ENCODE results near the gene PPARD. TPM values are rescaled to one million over a fixed set of nuclear protein-coding genes. Genes with fewer than 3 reads are reported as not detected.

PPARD gene
- polyA plus RNA-seq (2013, experiment 1 of 2): 25.3 TPM
- polyA plus RNA-seq (2013, experiment 2 of 2): 24.6 TPM

DNA sequence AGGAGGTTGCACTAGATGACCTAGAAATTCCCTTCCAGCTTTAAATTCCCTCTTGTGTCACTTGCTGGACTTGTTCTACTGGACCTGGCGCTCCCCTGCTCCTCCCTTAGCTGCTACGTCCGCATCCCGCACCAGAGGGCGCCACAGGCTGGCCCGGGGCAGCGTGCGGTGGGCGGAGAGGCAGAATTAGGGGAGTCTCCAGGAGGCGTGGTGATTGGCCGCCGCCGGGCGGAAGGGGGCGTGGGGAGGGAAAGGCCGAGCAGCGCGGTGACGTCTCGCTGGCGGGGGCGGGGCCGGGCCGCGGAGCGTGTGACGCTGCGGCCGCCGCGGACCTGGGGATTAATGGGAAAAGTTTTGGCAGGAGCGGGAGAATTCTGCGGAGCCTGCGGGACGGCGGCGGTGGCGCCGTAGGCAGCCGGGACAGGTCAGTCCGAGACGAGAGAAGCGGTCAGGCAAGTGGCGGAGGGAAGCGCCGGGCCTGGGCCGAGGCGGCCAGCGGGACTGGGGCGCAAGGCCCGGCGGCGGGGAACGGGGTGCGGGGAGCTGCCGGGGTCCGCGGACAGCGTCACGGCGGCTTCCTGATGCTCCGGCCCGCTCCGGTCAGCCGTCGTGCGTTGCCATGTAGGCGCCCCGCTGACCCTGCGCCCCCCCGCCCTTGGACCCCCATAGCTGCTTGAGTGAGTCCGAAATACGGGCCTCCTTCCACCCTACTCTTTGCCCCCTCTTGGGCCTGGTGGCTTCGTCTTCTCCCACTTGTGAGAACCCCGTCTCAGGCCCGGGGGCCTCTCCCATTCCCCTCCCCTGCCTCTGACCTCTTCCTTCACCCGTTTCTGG is at the start of gene PPARD:
Gene PPARD, plus strand, starts transcription at position 301 of the 834 bp plus-strand sequence. CDS start 68,530 bp downstream, outside the sequence.
- Histone ChIP-seq H3K14ac (ENCODE audit: low read length in 2 of 2) (peak within 1 kb of the TSS; percentile 67 to 98), H2BK12ac (ENCODE audit: low read length in 2 of 2) (peak within 1 kb of the TSS in 1 of 2 experiments; percentile 71), H4K91ac (ENCODE audit: low read length) (no peak within 1 kb of the TSS), H3K36me3 (ENCODE audit: control insufficient read depth in 1 of 2, insufficient read depth in 2 of 2, low read depth in 1 of 2, low read length in 2 of 2) (peaks cover 11 to 23% of the 10 kb centered on the region in 2 experiments), H3K18ac (ENCODE audit: low read depth in 1 of 2, low read length in 2 of 2) (peak within 1 kb of the TSS; percentile 45 to 90), H2BK120ac (ENCODE audit: low read depth, low read length) (peak within 1 kb of the TSS; percentile 29), H2AFZ (ENCODE audit: low read depth, low read length) (peak within 1 kb of the TSS; percentile 97), H3K4me1 (ENCODE audit: control insufficient read depth, insufficient read depth, low read depth, low read length) (peaks cover 6% of the 10 kb centered on the region), H2BK15ac (ENCODE audit: low read depth, poor library complexity, severe bottlenecking) (peak within 1 kb of the TSS; percentile 60), H2AK5ac (ENCODE audit: low read length, severe bottlenecking) (no peak within 1 kb of the TSS), H3K4me2 (ENCODE audit: low read length, poor library complexity, severe bottlenecking) (peak within 1 kb of the TSS; percentile 98), H3K23ac (ENCODE audit: low read length in 2 of 2) (peak within 1 kb of the TSS; percentile 34 to 87), H3K79me1 (replicated peaks; ENCODE audit: low read length, poor library complexity, severe bottlenecking) (peaks cover 37% of the 10 kb centered on the region), H3K9ac (ENCODE audit: low read length) (peak within 1 kb of the TSS; percentile 94), H2BK5ac (ENCODE audit: low read depth, low read length, poor library complexity, severe bottlenecking) (no peak within 1 kb of the TSS), H3K27me3 (ENCODE audit: control insufficient read depth in 1 of 2, insufficient read depth in 1 of 2, low read length in 2 of 2) (peaks cover 0 to 5% of the 10 kb centered on the region in 2 experiments), H4K8ac (ENCODE audit: low read length) (peak within 1 kb of the TSS; percentile 76), H3K27ac (ENCODE audit: low read length, poor library complexity, severe bottlenecking) (no peak within 1 kb of the TSS), H3K4me3 (ENCODE audit: insufficient read depth in 1 of 2, low read depth in 1 of 2, low read length in 2 of 2) (peak within 1 kb of the TSS; percentile 88 to 93), H3K4ac (ENCODE audit: low read depth in 1 of 2, low read length in 2 of 2) (peak within 1 kb of the TSS in 1 of 2 experiments; percentile 92), H3K9me3 (ENCODE audit: control insufficient read depth, low read length) (no peaks in the 10 kb centered on the region)
- peak; percentile 94 for DNase-seq
- WGBS: under 1% methylated on average over 69 of the region's 77 CpGs

DNA sequence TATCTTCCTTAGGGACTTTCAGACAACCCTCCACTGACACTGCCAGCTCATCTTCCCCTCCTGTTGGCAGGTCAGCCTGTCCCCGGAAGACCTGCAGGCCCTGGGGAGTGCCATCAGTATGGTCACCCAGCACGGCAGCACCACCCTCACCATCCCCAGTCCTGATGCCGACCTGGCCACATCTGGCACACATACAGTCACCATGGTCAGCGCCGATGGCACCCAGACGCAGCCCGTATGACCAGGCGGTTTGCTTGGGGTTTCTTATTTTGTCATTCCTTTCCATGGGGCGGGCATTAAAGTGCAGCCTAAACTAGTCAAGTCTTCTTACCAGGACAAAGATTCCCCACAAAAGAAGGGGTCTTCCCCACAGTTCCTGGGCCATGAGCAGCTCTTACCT is 48.7 kb upstream of the PPARD start:
- H2BK12ac ChIP-seq (ENCODE audit: low read length in 2 of 2): no peak overlapping the region

GRCh38 chr6:35294308-35294945 is 47.9 kb upstream of the PPARD start:
- H2BK5ac ChIP-seq (ENCODE audit: low read depth, low read length, poor library complexity, severe bottlenecking): no peak overlapping the region
- H3K9me3 ChIP-seq (ENCODE audit: control insufficient read depth, low read length): no peaks in the 10 kb centered on the region
- peaks cover 9% of the 10 kb centered on the region for H3K4me1 ChIP-seq (ENCODE audit: control insufficient read depth, insufficient read depth, low read depth, low read length)
- H3K18ac ChIP-seq (ENCODE audit: low read depth in 1 of 2, low read length in 2 of 2): no peak overlapping the region
- H2BK120ac ChIP-seq (ENCODE audit: low read depth, low read length): no peak overlapping the region
- no peak overlapping the region for H3K27ac ChIP-seq (ENCODE audit: low read length, poor library complexity, severe bottlenecking)
- H4K91ac ChIP-seq (ENCODE audit: low read length): no peak overlapping the region
- H3K79me1 ChIP-seq (replicated peaks; ENCODE audit: low read length, poor library complexity, severe bottlenecking): no peaks in the 10 kb centered on the region
- H2BK15ac ChIP-seq (ENCODE audit: low read depth, poor library complexity, severe bottlenecking): no peak overlapping the region
- H3K4me3 ChIP-seq (ENCODE audit: insufficient read depth in 1 of 2, low read depth in 1 of 2, low read length in 2 of 2): no peak overlapping the region
- no peak overlapping the region for H3K4ac ChIP-seq (ENCODE audit: low read depth in 1 of 2, low read length in 2 of 2)
- H3K27me3 ChIP-seq (ENCODE audit: control insufficient read depth in 1 of 2, insufficient read depth in 1 of 2, low read length in 2 of 2): no peaks in the 10 kb centered on the region
- DNase-seq: peak; percentile 38
- 60% methylated on average over 9 of the region's 10 CpGs for WGBS
- H3K14ac ChIP-seq (ENCODE audit: low read length in 2 of 2): no peak overlapping the region
- no peak overlapping the region for H3K23ac ChIP-seq (ENCODE audit: low read length in 2 of 2)
- no peak overlapping the region for H4K8ac ChIP-seq (ENCODE audit: low read length)
- no peak overlapping the region for H3K9ac ChIP-seq (ENCODE audit: low read length)
- no peak overlapping the region for H2AFZ ChIP-seq (ENCODE audit: low read depth, low read length)
- H3K4me2 ChIP-seq (ENCODE audit: low read length, poor library complexity, severe bottlenecking): no peak overlapping the region
- no peak overlapping the region for H2AK5ac ChIP-seq (ENCODE audit: low read length, severe bottlenecking)
- no peak overlapping the region for H2BK12ac ChIP-seq (ENCODE audit: low read length in 2 of 2)
- peaks cover 63 to 70% of the 10 kb centered on the region in 2 experiments for H3K36me3 ChIP-seq (ENCODE audit: control insufficient read depth in 1 of 2, insufficient read depth in 2 of 2, low read depth in 1 of 2, low read length in 2 of 2)

More for the DNA sequence above, 48.7 kb upstream of the PPARD start:
- Histone ChIP-seq H3K79me1 (replicated peaks; ENCODE audit: low read length, poor library complexity, severe bottlenecking) (no peaks in the 10 kb centered on the region), H2AK5ac (ENCODE audit: low read length, severe bottlenecking) (no peak overlapping the region), H3K9ac (ENCODE audit: low read length) (no peak overlapping the region), H3K4me2 (ENCODE audit: low read length, poor library complexity, severe bottlenecking) (no peak overlapping the region), H2BK5ac (ENCODE audit: low read depth, low read length, poor library complexity, severe bottlenecking) (no peak overlapping the region), H3K4me1 (ENCODE audit: control insufficient read depth, insufficient read depth, low read depth, low read length) (peaks cover 10% of the 10 kb centered on the region), H3K27ac (ENCODE audit: low read length, poor library complexity, severe bottlenecking) (no peak overlapping the region), H2AFZ (ENCODE audit: low read depth, low read length) (no peak overlapping the region), H3K18ac (ENCODE audit: low read depth in 1 of 2, low read length in 2 of 2) (no peak overlapping the region), H3K4me3 (ENCODE audit: insufficient read depth in 1 of 2, low read depth in 1 of 2, low read length in 2 of 2) (no peak overlapping the region), H2BK15ac (ENCODE audit: low read depth, poor library complexity, severe bottlenecking) (no peak overlapping the region), H3K14ac (ENCODE audit: low read length in 2 of 2) (no peak overlapping the region), H2BK120ac (ENCODE audit: low read depth, low read length) (no peak overlapping the region), H3K4ac (ENCODE audit: low read depth in 1 of 2, low read length in 2 of 2) (no peak overlapping the region), H4K8ac (ENCODE audit: low read length) (no peak overlapping the region), H3K9me3 (ENCODE audit: control insufficient read depth, low read length) (no peaks in the 10 kb centered on the region), H3K27me3 (ENCODE audit: control insufficient read depth in 1 of 2, insufficient read depth in 1 of 2, low read length in 2 of 2) (no peaks in the 10 kb centered on the region), H4K91ac (ENCODE audit: low read length) (no peak overlapping the region), H3K36me3 (ENCODE audit: control insufficient read depth in 1 of 2, insufficient read depth in 2 of 2, low read depth in 1 of 2, low read length in 2 of 2) (peaks cover 67 to 77% of the 10 kb centered on the region in 2 experiments), H3K23ac (ENCODE audit: low read length in 2 of 2) (no peak overlapping the region)
- WGBS: 91% methylated on average over 9 of the region's 9 CpGs
- DNase-seq: no peak

DNA sequence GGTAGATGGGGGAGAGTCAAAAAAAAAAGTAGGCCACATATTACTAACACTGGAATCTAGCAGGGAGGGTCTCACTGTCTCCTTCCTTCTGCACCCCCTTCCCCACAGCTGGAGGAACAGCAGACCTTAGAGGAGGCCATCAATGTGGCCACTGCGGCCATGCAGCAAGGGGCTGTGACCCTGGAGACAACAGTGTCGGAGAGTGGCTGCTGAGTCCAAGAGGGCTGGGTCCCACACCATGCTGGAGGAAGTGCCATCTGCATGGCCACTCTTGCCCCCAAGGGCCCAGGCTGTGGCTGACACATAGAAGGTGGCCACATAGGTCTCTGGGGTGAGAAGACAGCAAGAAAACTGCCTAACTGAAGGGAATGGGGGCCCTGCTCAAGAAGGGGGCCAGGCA is 47.3 kb upstream of the PPARD start:
- Histone ChIP-seq H3K18ac (ENCODE audit: low read depth in 1 of 2, low read length in 2 of 2) (no peak overlapping the region), H3K9ac (ENCODE audit: low read length) (no peak overlapping the region), H2AK5ac (ENCODE audit: low read length, severe bottlenecking) (no peak overlapping the region), H3K14ac (ENCODE audit: low read length in 2 of 2) (no peak overlapping the region), H2AFZ (ENCODE audit: low read depth, low read length) (no peak overlapping the region), H3K23ac (ENCODE audit: low read length in 2 of 2) (no peak overlapping the region), H2BK15ac (ENCODE audit: low read depth, poor library complexity, severe bottlenecking) (no peak overlapping the region), H3K4me2 (ENCODE audit: low read length, poor library complexity, severe bottlenecking) (no peak overlapping the region), H2BK12ac (ENCODE audit: low read length in 2 of 2) (no peak overlapping the region), H4K91ac (ENCODE audit: low read length) (no peak overlapping the region), H2BK5ac (ENCODE audit: low read depth, low read length, poor library complexity, severe bottlenecking) (no peak overlapping the region), H3K4ac (ENCODE audit: low read depth in 1 of 2, low read length in 2 of 2) (no peak overlapping the region), H4K8ac (ENCODE audit: low read length) (no peak overlapping the region), H3K79me1 (replicated peaks; ENCODE audit: low read length, poor library complexity, severe bottlenecking) (no peaks in the 10 kb centered on the region), H3K4me1 (ENCODE audit: control insufficient read depth, insufficient read depth, low read depth, low read length) (peaks cover 9% of the 10 kb centered on the region), H3K9me3 (ENCODE audit: control insufficient read depth, low read length) (no peaks in the 10 kb centered on the region), H3K27me3 (ENCODE audit: control insufficient read depth in 1 of 2, insufficient read depth in 1 of 2, low read length in 2 of 2) (no peaks in the 10 kb centered on the region), H3K36me3 (ENCODE audit: control insufficient read depth in 1 of 2, insufficient read depth in 2 of 2, low read depth in 1 of 2, low read length in 2 of 2) (peaks cover 56 to 63% of the 10 kb centered on the region in 2 experiments), H3K27ac (ENCODE audit: low read length, poor library complexity, severe bottlenecking) (no peak overlapping the region), H3K4me3 (ENCODE audit: insufficient read depth in 1 of 2, low read depth in 1 of 2, low read length in 2 of 2) (no peak overlapping the region), H2BK120ac (ENCODE audit: low read depth, low read length) (no peak overlapping the region)
- WGBS: 93% methylated on average over 2 of the region's 2 CpGs
- no peak for DNase-seq
